ENCODE measurements around the gene ZNF423. TPM values are rescaled to one million over a fixed set of nuclear protein-coding genes. Genes with fewer than 3 reads are reported as not detected.
A peak's percentile ranks its signal among the peaks of the same experiment; 100 is the strongest.

The ZNF423 gene
- polyA plus RNA-seq, 4 donors = 0.54 to 10.3 (median 2.9) TPM; not detected in 1

GRCh38 chr16:49585143-49585832, 270.6 kb downstream of the ZNF423 start:
- WGBS, 3 donors = 79 to 90% (median 82%) methylated on average over 11 of the region's 11 CpGs
- FAIRE-seq (no peak), DNase-seq (no peak)

GRCh38 chr16:49583911-49584310, 272.0 kb downstream of the ZNF423 start:
- 75 to 79% (median 79%) methylated on average over 3 of the region's 3 CpGs for WGBS, 3 donors
- H3K27me3 ChIP-seq (ENCODE audit: control insufficient read depth in 3 of 3, insufficient read depth in 3 of 3, low read length in 3 of 3) = no peaks in the 10 kb centered on the region
- no peak overlapping the region for H3K4me3 ChIP-seq (ENCODE audit: low read depth in 1 of 3, low read length in 3 of 3)
- no peaks in the 10 kb centered on the region for H3K9me3 ChIP-seq (ENCODE audit: control insufficient read depth in 2 of 2, insufficient read depth in 1 of 2, low read depth in 1 of 2, low read length in 1 of 2)
- DNase-seq = no peak
- no peaks in the 10 kb centered on the region for H3K36me3 ChIP-seq (ENCODE audit: control insufficient read depth in 3 of 3, insufficient read depth in 2 of 3, low read depth in 1 of 3, low read length in 3 of 3)
- H3K27ac ChIP-seq (ENCODE audit: low read depth in 1 of 3, low read length in 2 of 3) = no peak overlapping the region
- no peak for FAIRE-seq
- H3K4me1 ChIP-seq (ENCODE audit: control insufficient read depth in 3 of 3, insufficient read depth in 2 of 3, low read depth in 1 of 3, low read length in 2 of 3) = peaks cover 0 to 12% (median 0%) of the 10 kb centered on the region in 3 donors

More at GRCh38 chr16:49585143-49585832, 270.6 kb downstream of the ZNF423 start:
- H3K4me1 ChIP-seq (ENCODE audit: control insufficient read depth in 3 of 3, insufficient read depth in 2 of 3, low read depth in 1 of 3, low read length in 2 of 3) = peaks cover 0 to 8% (median 0%) of the 10 kb centered on the region in 3 donors
- no peaks in the 10 kb centered on the region for H3K9me3 ChIP-seq (ENCODE audit: control insufficient read depth in 2 of 2, insufficient read depth in 1 of 2, low read depth in 1 of 2, low read length in 1 of 2)
- H3K27ac ChIP-seq (ENCODE audit: low read depth in 1 of 3, low read length in 2 of 3) = no peak overlapping the region
- H3K36me3 ChIP-seq (ENCODE audit: control insufficient read depth in 3 of 3, insufficient read depth in 2 of 3, low read depth in 1 of 3, low read length in 3 of 3) = no peaks in the 10 kb centered on the region
- no peak overlapping the region for H3K4me3 ChIP-seq (ENCODE audit: low read depth in 1 of 3, low read length in 3 of 3)
- no peaks in the 10 kb centered on the region for H3K27me3 ChIP-seq (ENCODE audit: control insufficient read depth in 3 of 3, insufficient read depth in 3 of 3, low read length in 3 of 3)

GRCh38 chr16:49581630-49582298, 274.1 kb downstream of the ZNF423 start:
- FAIRE-seq (no peak), DNase-seq (no peak)
- H3K4me3 ChIP-seq (ENCODE audit: low read depth in 1 of 3, low read length in 3 of 3) = no peak overlapping the region
- 74 to 83% (median 77%) methylated on average over 13 of the region's 13 CpGs for WGBS, 3 donors
- H3K9me3 ChIP-seq (ENCODE audit: control insufficient read depth in 2 of 2, insufficient read depth in 1 of 2, low read depth in 1 of 2, low read length in 1 of 2) = no peaks in the 10 kb centered on the region
- no peaks in the 10 kb centered on the region for H3K36me3 ChIP-seq (ENCODE audit: control insufficient read depth in 3 of 3, insufficient read depth in 2 of 3, low read depth in 1 of 3, low read length in 3 of 3)
- H3K27me3 ChIP-seq (ENCODE audit: control insufficient read depth in 3 of 3, insufficient read depth in 3 of 3, low read length in 3 of 3) = no peaks in the 10 kb centered on the region
- H3K4me1 ChIP-seq (ENCODE audit: control insufficient read depth in 3 of 3, insufficient read depth in 2 of 3, low read depth in 1 of 3, low read length in 2 of 3) = peaks cover 0 to 12% (median 0%) of the 10 kb centered on the region in 3 donors
- no peak overlapping the region for H3K27ac ChIP-seq (ENCODE audit: low read depth in 1 of 3, low read length in 2 of 3)

DNA sequence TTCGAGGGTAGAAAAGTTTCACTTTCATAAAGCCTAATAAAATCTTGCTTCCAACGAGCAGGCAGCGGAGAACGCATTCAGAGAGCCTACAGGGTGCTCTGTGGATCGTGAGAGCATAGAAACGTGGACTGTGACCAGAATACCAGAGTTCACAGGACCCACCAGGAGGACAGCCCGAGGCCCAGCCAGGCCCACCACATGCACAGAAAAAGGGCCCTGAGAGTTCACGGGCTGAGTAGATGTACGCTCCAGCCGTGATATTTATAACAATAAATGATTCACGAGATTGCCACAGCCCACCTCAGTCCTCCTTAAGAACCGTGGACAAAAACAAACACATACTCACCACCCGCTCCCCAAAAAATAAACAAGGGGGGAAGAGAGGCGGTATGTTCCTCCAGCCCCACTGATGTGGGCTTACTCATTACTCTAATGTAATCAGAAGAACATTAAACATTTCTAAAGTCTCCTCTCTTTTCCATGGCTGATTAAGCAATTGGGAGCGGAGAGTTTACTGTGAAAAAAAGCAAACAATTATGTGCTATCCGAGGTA, 275.1 kb downstream of the ZNF423 start:
- no peaks in the 10 kb centered on the region for H3K9me3 ChIP-seq (ENCODE audit: control insufficient read depth in 2 of 2, insufficient read depth in 1 of 2, low read depth in 1 of 2, low read length in 1 of 2)
- FAIRE-seq = no peak
- peak overlapping the region in 1 of 3 donors; percentile 74 for H3K27ac ChIP-seq (ENCODE audit: low read depth in 1 of 3, low read length in 2 of 3)
- no peaks in the 10 kb centered on the region for H3K36me3 ChIP-seq (ENCODE audit: control insufficient read depth in 3 of 3, insufficient read depth in 2 of 3, low read depth in 1 of 3, low read length in 3 of 3)
- H3K27me3 ChIP-seq (ENCODE audit: control insufficient read depth in 3 of 3, insufficient read depth in 3 of 3, low read length in 3 of 3) = no peaks in the 10 kb centered on the region
- H3K4me1 ChIP-seq (ENCODE audit: control insufficient read depth in 3 of 3, insufficient read depth in 2 of 3, low read depth in 1 of 3, low read length in 2 of 3) = peaks cover 0 to 16% (median 0%) of the 10 kb centered on the region in 3 donors
- no peak overlapping the region for H3K4me3 ChIP-seq (ENCODE audit: low read depth in 1 of 3, low read length in 3 of 3)
- WGBS, 3 donors = 18 to 40% (median 37%) methylated on average over 16 of the region's 16 CpGs
- peak; percentile 8 to 65 for DNase-seq

DNA sequence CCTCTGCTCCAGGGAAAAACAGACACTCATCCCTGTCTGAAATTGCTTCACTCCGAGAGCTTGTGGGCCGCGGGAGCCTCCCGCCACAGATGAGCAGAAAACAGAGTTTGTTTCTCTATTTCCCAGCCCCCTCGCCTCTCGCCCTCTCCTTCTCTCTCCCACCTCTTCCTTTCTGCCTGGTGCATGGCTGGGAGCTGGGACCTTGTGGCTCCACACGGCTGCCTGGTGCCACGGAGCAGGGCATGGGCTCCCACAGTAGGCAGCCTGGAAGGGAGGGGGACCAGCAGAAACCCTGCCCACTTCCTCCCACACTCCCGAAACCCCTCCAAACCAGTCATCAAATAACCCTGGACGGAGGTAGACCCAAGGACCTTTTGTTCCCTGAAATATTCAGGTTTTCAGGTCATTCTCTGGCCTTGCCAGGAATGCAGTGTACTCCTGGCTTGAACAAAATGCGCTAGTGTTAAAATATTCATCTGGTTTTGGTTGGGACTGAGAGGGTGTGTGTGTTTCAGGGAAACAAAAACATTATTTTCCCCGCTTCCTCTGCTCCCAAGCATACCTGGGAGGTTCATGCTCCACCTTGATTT, 277.4 kb downstream of the ZNF423 start:
- no peak overlapping the region for H3K27ac ChIP-seq (ENCODE audit: low read depth in 1 of 3, low read length in 2 of 3)
- 85 to 88% (median 87%) methylated on average over 11 to 12 of the region's 12 CpGs for WGBS, 3 donors
- DNase-seq (no peak), FAIRE-seq (no peak)
- H3K9me3 ChIP-seq (ENCODE audit: control insufficient read depth in 2 of 2, insufficient read depth in 1 of 2, low read depth in 1 of 2, low read length in 1 of 2) = no peaks in the 10 kb centered on the region
- H3K4me3 ChIP-seq (ENCODE audit: low read depth in 1 of 3, low read length in 3 of 3) = no peak overlapping the region
- no peaks in the 10 kb centered on the region for H3K36me3 ChIP-seq (ENCODE audit: control insufficient read depth in 3 of 3, insufficient read depth in 2 of 3, low read depth in 1 of 3, low read length in 3 of 3)
- no peaks in the 10 kb centered on the region for H3K27me3 ChIP-seq (ENCODE audit: control insufficient read depth in 3 of 3, insufficient read depth in 3 of 3, low read length in 3 of 3)
- peaks cover 0 to 23% (median 0%) of the 10 kb centered on the region in 3 donors for H3K4me1 ChIP-seq (ENCODE audit: control insufficient read depth in 3 of 3, insufficient read depth in 2 of 3, low read depth in 1 of 3, low read length in 2 of 3)

GRCh38 chr16:49578018-49578417, 277.9 kb downstream of the ZNF423 start:
- no peaks in the 10 kb centered on the region for H3K27me3 ChIP-seq (ENCODE audit: control insufficient read depth in 3 of 3, insufficient read depth in 3 of 3, low read length in 3 of 3)
- FAIRE-seq = no peak
- DNase-seq = no peak
- H3K9me3 ChIP-seq (ENCODE audit: control insufficient read depth in 2 of 2, insufficient read depth in 1 of 2, low read depth in 1 of 2, low read length in 1 of 2) = peaks cover 0 to 3% of the 10 kb centered on the region in 2 donors
- H3K36me3 ChIP-seq (ENCODE audit: control insufficient read depth in 3 of 3, insufficient read depth in 2 of 3, low read depth in 1 of 3, low read length in 3 of 3) = no peaks in the 10 kb centered on the region
- 75 to 86% (median 77%) methylated on average over 3 of the region's 3 CpGs for WGBS, 3 donors
- no peak overlapping the region for H3K4me3 ChIP-seq (ENCODE audit: low read depth in 1 of 3, low read length in 3 of 3)
- no peak overlapping the region for H3K27ac ChIP-seq (ENCODE audit: low read depth in 1 of 3, low read length in 2 of 3)
- H3K4me1 ChIP-seq (ENCODE audit: control insufficient read depth in 3 of 3, insufficient read depth in 2 of 3, low read depth in 1 of 3, low read length in 2 of 3) = peaks cover 0 to 23% (median 0%) of the 10 kb centered on the region in 3 donors

- H3K27me3 ChIP-seq (ENCODE audit: control insufficient read depth in 3 of 3, insufficient read depth in 3 of 3, low read length in 3 of 3) = no peaks in the 10 kb centered on the region
- H3K4me1 ChIP-seq (ENCODE audit: control insufficient read depth in 3 of 3, insufficient read depth in 2 of 3, low read depth in 1 of 3, low read length in 2 of 3) = peaks cover 0 to 23% (median 0%) of the 10 kb centered on the region in 3 donors
- no peak overlapping the region for H3K4me3 ChIP-seq (ENCODE audit: low read depth in 1 of 3, low read length in 3 of 3)
- no peak for FAIRE-seq
- H3K36me3 ChIP-seq (ENCODE audit: control insufficient read depth in 3 of 3, insufficient read depth in 2 of 3, low read depth in 1 of 3, low read length in 3 of 3) = peaks cover 0 to 2% (median 0%) of the 10 kb centered on the region in 3 donors
- no peak for DNase-seq
- peaks cover 0 to 3% of the 10 kb centered on the region in 2 donors for H3K9me3 ChIP-seq (ENCODE audit: control insufficient read depth in 2 of 2, insufficient read depth in 1 of 2, low read depth in 1 of 2, low read length in 1 of 2)
- H3K27ac ChIP-seq (ENCODE audit: low read depth in 1 of 3, low read length in 2 of 3) = no peak overlapping the region
- 74 to 82% (median 80%) methylated on average over 3 of the region's 3 CpGs for WGBS, 3 donors
These were observed 279.0 kb downstream of the ZNF423 start for GRCh38 chr16:49576941-49577340.

GRCh38 chr16:49576173-49576494, 279.8 kb downstream of the ZNF423 start:
- Histone ChIP-seq H3K4me3 (ENCODE audit: low read depth in 1 of 3, low read length in 3 of 3) (no peak overlapping the region), H3K9me3 (ENCODE audit: control insufficient read depth in 2 of 2, insufficient read depth in 1 of 2, low read depth in 1 of 2, low read length in 1 of 2) (peaks cover 0 to 3% of the 10 kb centered on the region in 2 donors), H3K27ac (ENCODE audit: low read depth in 1 of 3, low read length in 2 of 3) (no peak overlapping the region), H3K4me1 (ENCODE audit: control insufficient read depth in 3 of 3, insufficient read depth in 2 of 3, low read depth in 1 of 3, low read length in 2 of 3) (peaks cover 0 to 23% (median 0%) of the 10 kb centered on the region in 3 donors), H3K36me3 (ENCODE audit: control insufficient read depth in 3 of 3, insufficient read depth in 2 of 3, low read depth in 1 of 3, low read length in 3 of 3) (peaks cover 0 to 5% (median 0%) of the 10 kb centered on the region in 3 donors), H3K27me3 (ENCODE audit: control insufficient read depth in 3 of 3, insufficient read depth in 3 of 3, low read length in 3 of 3) (no peaks in the 10 kb centered on the region)
- DNase-seq (no peak), FAIRE-seq (no peak)
- WGBS, 3 donors = 77 to 87% (median 86%) methylated on average over 4 of the region's 4 CpGs

Data from small intestine (tissue), 7 donors.